HFF-Myc (cell line): ENCODE data around the gene CARMIL3.
A peak's percentile ranks its signal among the peaks of the same experiment; 100 is the strongest.

ENCODE experiments used
- DNase-seq: peaks from one replicate; pipeline ENCODE4 v3.0.0-alpha.2; 2011; ENCODE audit warnings: low read depth; ENCODE audit errors: extremely low read depth
- H3K4me3 ChIP-seq: replicated peaks from 2 replicates; pipeline ENCODE4 v1.5.1; 2011; ENCODE audit warnings: low read depth, mild to moderate bottlenecking, control low read depth, low read length
- TF ChIP-seq, protein P1 (sequence below): IDR thresholded peaks from 2 replicates; pipeline ENCODE4 v1.5.1; 2012; ENCODE audit warnings: mild to moderate bottlenecking, low read depth, low read length, control low read depth; ENCODE audit errors: missing control alignments

The CARMIL3 gene

GRCh38 chr14:24113379-24113800 is 61.6 kb downstream of the CARMIL3 start:
- H3K4me3 ChIP-seq: peak overlapping the region; percentile 82
- TF ChIP-seq, protein P1, sequence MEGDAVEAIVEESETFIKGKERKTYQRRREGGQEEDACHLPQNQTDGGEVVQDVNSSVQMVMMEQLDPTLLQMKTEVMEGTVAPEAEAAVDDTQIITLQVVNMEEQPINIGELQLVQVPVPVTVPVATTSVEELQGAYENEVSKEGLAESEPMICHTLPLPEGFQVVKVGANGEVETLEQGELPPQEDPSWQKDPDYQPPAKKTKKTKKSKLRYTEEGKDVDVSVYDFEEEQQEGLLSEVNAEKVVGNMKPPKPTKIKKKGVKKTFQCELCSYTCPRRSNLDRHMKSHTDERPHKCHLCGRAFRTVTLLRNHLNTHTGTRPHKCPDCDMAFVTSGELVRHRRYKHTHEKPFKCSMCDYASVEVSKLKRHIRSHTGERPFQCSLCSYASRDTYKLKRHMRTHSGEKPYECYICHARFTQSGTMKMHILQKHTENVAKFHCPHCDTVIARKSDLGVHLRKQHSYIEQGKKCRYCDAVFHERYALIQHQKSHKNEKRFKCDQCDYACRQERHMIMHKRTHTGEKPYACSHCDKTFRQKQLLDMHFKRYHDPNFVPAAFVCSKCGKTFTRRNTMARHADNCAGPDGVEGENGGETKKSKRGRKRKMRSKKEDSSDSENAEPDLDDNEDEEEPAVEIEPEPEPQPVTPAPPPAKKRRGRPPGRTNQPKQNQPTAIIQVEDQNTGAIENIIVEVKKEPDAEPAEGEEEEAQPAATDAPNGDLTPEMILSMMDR: no peak
- no peak for DNase-seq

GRCh38 chr14:24113801-24114531 is 62.2 kb downstream of the CARMIL3 start:
- TF ChIP-seq, protein P1: no peak
- H3K4me3 ChIP-seq: peak overlapping the region; percentile 82
- peak; percentile 74 for DNase-seq

- H3K4me3 ChIP-seq: peak within 1 kb of the TSS; percentile 82
- peak; percentile 99 for DNase-seq
- TF ChIP-seq, protein P1: no peak
Measured at GRCh38 chr14:24114532-24115421, 63.0 kb downstream of the CARMIL3 start, which contains the start of the genes DCAF11 and NRL. DCAF11 (plus strand) TSS chr14:24114777; CDS start chr14:24115595, 818 bp downstream. NRL (minus strand) TSS chr14:24114949; CDS start chr14:24082848, 32,101 bp downstream.

DNA sequence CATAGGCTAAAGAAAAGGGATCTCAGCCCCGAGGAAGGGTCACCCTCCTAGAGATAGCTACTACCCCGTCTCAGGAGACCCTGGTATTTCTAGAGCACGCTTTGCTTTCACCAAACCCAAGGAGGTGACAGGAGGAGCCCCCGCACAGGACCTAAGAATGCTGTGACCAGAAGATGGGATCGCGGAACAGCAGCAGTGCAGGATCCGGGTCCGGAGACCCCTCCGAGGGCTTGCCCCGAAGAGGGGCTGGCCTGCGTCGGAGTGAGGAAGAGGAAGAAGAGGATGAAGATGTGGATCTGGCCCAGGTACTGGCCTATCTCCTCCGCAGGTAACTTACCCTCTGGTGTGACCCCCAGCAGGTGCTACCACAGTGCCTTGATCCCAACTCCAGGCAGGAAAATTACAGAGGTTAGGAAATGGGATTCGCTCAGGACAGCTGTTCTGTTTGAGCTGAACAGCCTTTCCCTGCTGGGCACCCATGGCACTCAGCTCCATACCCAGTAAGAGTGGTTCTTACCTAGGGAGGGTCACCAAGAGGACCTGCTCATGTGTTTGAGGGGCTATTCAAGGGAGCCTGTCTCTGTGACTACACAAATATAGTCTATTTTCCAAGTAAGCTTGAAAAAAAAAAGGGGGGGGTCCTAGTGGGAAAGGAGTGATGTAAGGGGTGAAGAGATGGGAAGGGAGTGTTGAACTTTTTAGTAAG is 63.8 kb downstream of the CARMIL3 start:
- H3K4me3 ChIP-seq: peak overlapping the region; percentile 82
- no peak for DNase-seq
- TF ChIP-seq, protein P1: no peak

GRCh38 chr14:24116128-24116814 is 64.5 kb downstream of the CARMIL3 start:
- TF ChIP-seq, protein P1: no peak
- DNase-seq: no peak
- H3K4me3 ChIP-seq: peak overlapping the region; percentile 82

- TF ChIP-seq, protein P1: no peak
- no peak for DNase-seq
- no peak overlapping the region for H3K4me3 ChIP-seq
Measured at GRCh38 chr14:24117179-24117578, 65.4 kb downstream of the CARMIL3 start.
